ENCODE results near the gene ATXN2L.

ATXN2L gene

GRCh38 chr16:28823873-28824716 is 1.3 kb downstream of the ATXN2L start (continued):
- TF ChIP-seq ZBTB11 (tag by site-specific recombination; conservative IDR thresholded peaks at IDR 0.05; ENCODE audit: low read depth) (peak; percentile 56), ZNF658 (tag by site-specific recombination; IDR thresholded peaks at IDR 0.05) (no peak), ZNF26 (tag by site-specific recombination; IDR thresholded peaks at IDR 0.05) (no peak; the same call in 1 of the 2 replicates), KLF9 (tag by site-specific recombination; IDR thresholded peaks at IDR 0.05; ENCODE audit: low read depth) (peak; percentile 80), ZNF239 (tag by site-specific recombination; IDR thresholded peaks at IDR 0.05) (no peak), ZFP69B (tag by site-specific recombination; IDR thresholded peaks at IDR 0.05) (no peak; the same call in 1 of the 2 replicates), ZNF10 (tag by site-specific recombination; IDR thresholded peaks at IDR 0.05) (no peak), EGR2 (tag by site-specific recombination; IDR thresholded peaks at IDR 0.05; ENCODE audit: low read depth) (peak; percentile 77), GFI1B (tag by site-specific recombination; IDR thresholded peaks at IDR 0.05) (no peak), SP3 (tag by site-specific recombination; IDR thresholded peaks at IDR 0.05) (peak; percentile 90), ZNF623 (tag by site-specific recombination; IDR thresholded peaks at IDR 0.05) (no peak), ZNF660 (tag by site-specific recombination; IDR thresholded peaks at IDR 0.05) (peak; percentile 72; the same call in 1 of the 2 replicates), ZNF341 (tag by site-specific recombination; IDR thresholded peaks at IDR 0.05; ENCODE audit: low read depth) (peak; percentile 41; the same call in 1 of the 2 replicates), ZNF133 (tag by site-specific recombination; IDR thresholded peaks at IDR 0.05) (no peak), ZNF654 (tag by site-specific recombination; IDR thresholded peaks at IDR 0.05; ENCODE audit: low read depth) (no peak), OVOL3 (tag by site-specific recombination; IDR thresholded peaks at IDR 0.05) (no peak; the same call in 1 of the 2 replicates), ZNF266 (tag by site-specific recombination; IDR thresholded peaks at IDR 0.05; ENCODE audit: low read depth) (no peak), ZNF701 (tag by site-specific recombination; IDR thresholded peaks at IDR 0.05) (no peak), ZNF324 (tag by site-specific recombination; IDR thresholded peaks at IDR 0.05) (peak; percentile 30; the same call in 1 of the 2 replicates), KLF17 (tag by site-specific recombination; IDR thresholded peaks at IDR 0.05) (0 out of 2 replicates have a peak, but pooled peaks have one; percentile 39), GLI4 (tag by site-specific recombination; IDR thresholded peaks at IDR 0.05) (no peak)
- TF ChIP-seq, protein P1, sequence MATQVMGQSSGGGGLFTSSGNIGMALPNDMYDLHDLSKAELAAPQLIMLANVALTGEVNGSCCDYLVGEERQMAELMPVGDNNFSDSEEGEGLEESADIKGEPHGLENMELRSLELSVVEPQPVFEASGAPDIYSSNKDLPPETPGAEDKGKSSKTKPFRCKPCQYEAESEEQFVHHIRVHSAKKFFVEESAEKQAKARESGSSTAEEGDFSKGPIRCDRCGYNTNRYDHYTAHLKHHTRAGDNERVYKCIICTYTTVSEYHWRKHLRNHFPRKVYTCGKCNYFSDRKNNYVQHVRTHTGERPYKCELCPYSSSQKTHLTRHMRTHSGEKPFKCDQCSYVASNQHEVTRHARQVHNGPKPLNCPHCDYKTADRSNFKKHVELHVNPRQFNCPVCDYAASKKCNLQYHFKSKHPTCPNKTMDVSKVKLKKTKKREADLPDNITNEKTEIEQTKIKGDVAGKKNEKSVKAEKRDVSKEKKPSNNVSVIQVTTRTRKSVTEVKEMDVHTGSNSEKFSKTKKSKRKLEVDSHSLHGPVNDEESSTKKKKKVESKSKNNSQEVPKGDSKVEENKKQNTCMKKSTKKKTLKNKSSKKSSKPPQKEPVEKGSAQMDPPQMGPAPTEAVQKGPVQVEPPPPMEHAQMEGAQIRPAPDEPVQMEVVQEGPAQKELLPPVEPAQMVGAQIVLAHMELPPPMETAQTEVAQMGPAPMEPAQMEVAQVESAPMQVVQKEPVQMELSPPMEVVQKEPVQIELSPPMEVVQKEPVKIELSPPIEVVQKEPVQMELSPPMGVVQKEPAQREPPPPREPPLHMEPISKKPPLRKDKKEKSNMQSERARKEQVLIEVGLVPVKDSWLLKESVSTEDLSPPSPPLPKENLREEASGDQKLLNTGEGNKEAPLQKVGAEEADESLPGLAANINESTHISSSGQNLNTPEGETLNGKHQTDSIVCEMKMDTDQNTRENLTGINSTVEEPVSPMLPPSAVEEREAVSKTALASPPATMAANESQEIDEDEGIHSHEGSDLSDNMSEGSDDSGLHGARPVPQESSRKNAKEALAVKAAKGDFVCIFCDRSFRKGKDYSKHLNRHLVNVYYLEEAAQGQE (tag by site-specific recombination; IDR thresholded peaks at IDR 0.05), result no peak
